ENCODE measurements around the gene FBXO28. TPM values are rescaled to one million over a fixed set of nuclear protein-coding genes. Genes with fewer than 3 reads are reported as not detected.

The FBXO28 gene
- total RNA-seq, 4 donors from 2014 or later: 25.2 to 34.3 (median 31.5) TPM

DNA sequence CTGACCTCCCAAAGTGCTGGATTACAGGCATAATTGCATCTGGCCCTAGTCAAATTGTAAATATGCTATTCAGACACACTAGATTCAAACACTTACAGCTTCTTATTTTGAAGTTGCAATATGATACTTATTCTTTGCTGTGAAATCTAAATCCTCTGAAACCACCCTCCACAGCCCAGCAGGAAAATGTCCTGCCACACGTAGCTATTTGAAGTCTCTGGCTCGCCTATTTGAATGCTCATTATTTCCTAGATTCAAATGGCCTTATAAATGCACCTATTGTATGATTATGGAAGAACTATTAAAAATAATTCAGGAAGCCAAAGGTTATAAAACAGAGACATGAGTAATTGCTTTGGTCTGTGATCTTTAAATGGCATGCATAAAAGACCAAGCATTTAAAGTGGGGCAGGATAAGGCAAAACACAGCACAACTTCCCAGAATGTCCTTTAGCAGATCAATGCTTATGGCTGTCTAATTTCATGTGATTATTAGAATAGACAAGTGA is 26.6 kb upstream of the FBXO28 start:
- H3K36me3 ChIP-seq: no peaks in the 10 kb centered on the region
- TF ChIP-seq, protein P1, sequence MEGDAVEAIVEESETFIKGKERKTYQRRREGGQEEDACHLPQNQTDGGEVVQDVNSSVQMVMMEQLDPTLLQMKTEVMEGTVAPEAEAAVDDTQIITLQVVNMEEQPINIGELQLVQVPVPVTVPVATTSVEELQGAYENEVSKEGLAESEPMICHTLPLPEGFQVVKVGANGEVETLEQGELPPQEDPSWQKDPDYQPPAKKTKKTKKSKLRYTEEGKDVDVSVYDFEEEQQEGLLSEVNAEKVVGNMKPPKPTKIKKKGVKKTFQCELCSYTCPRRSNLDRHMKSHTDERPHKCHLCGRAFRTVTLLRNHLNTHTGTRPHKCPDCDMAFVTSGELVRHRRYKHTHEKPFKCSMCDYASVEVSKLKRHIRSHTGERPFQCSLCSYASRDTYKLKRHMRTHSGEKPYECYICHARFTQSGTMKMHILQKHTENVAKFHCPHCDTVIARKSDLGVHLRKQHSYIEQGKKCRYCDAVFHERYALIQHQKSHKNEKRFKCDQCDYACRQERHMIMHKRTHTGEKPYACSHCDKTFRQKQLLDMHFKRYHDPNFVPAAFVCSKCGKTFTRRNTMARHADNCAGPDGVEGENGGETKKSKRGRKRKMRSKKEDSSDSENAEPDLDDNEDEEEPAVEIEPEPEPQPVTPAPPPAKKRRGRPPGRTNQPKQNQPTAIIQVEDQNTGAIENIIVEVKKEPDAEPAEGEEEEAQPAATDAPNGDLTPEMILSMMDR (IDR thresholded peaks at IDR 0.05): no peak
- TF ChIP-seq POLR2A (IDR thresholded peaks at IDR 0.05): no peak
- H3K9me3 ChIP-seq: no peaks in the 10 kb centered on the region
- H3K27me3 ChIP-seq: peaks cover 0 to 3% (median 0%) of the 10 kb centered on the region in 4 donors
- H3K4me1 ChIP-seq: no peaks in the 10 kb centered on the region
- 50 to 65% methylated on average over 2 of the region's 2 CpGs for WGBS, 2 donors
- no peak for DNase-seq
- no peak overlapping the region for H3K4me3 ChIP-seq
- intact Hi-C loops (cut with DNase I): no loop called here
- no peak overlapping the region for H3K27ac ChIP-seq

DNA sequence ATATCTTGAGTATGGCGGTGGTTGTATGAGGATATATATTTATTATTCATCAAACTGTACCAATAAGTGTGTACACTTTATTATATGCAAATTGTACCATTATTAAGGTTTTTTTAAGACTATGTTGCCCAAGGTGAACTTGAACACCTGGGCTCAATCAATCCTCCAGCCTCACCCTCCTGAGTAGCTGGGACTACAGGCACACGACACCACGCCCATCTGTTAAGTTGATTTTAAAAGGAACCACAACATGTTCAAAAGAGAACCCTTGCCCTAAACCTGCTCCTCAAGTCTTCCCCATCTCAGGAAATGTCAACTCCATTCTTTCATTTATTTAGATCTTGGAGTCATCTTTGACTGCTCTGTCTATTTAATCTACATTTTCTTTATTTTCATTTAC is 24.3 kb upstream of the FBXO28 start:
- H3K27ac ChIP-seq: no peak overlapping the region
- DNase-seq: no peak
- no peaks in the 10 kb centered on the region for H3K9me3 ChIP-seq
- no peaks in the 10 kb centered on the region for H3K36me3 ChIP-seq
- no peak for TF ChIP-seq POLR2A (IDR thresholded peaks at IDR 0.05)
- TF ChIP-seq, protein P1 (IDR thresholded peaks at IDR 0.05): no peak
- no peak overlapping the region for H3K4me3 ChIP-seq
- no peaks in the 10 kb centered on the region for H3K4me1 ChIP-seq
- intact Hi-C loops (cut with DNase I): no loop called here
- 47 to 57% methylated on average over 3 of the region's 3 CpGs for WGBS, 2 donors
- H3K27me3 ChIP-seq: peaks cover 0 to 3% (median 0%) of the 10 kb centered on the region in 4 donors

DNA sequence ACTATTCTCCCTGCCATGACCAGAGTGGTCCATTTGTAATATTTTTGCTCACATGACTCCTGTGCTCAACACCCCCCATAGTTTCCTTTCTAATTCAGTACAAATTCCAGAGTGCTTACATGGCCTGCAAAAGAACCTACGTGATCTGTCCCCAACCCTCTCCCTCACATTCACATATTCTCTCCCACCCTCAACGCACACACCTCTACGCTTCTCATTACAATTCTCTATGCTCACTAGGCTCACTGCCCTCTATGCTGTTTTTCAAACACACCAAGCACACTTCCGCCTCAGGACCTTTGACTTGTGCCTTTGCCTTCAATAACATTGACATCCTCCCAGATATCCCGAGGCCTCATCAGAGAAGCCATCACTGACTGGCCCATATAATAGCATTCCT is 23.8 kb upstream of the FBXO28 start:
- Histone ChIP-seq H3K4me3 (no peak overlapping the region), H3K9me3 (no peaks in the 10 kb centered on the region), H3K4me1 (no peaks in the 10 kb centered on the region), H3K36me3 (no peaks in the 10 kb centered on the region), H3K27ac (no peak overlapping the region), H3K27me3 (peaks cover 0 to 3% (median 0%) of the 10 kb centered on the region in 4 donors)
- WGBS, 2 donors: 81 to 89% methylated on average over 5 of the region's 5 CpGs
- intact Hi-C loops (cut with DNase I): no loop called here
- TF ChIP-seq, protein P1 (IDR thresholded peaks at IDR 0.05): no peak
- no peak for TF ChIP-seq POLR2A (IDR thresholded peaks at IDR 0.05)
- no peak for DNase-seq

DNA sequence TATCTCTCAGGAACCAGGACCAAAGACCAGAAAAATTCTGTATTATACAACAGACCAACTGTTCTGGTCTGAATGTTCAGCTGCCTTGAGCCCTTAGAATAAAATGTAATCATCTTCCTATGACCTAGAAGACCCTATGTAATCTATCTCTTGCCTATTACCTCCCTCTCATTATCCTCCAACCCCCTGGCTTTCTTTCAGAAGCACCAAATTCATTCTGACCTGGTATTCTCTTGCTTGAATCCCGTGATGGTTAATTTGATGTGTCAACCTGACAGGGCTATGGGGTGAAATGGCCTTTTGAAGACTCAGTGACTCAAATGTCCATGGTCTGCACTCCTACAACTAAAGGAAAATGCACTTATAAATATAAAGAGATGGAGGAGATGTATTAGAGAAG is 21.8 kb upstream of the FBXO28 start:
- peaks cover 0 to 10% (median 0%) of the 10 kb centered on the region in 3 donors for H3K4me1 ChIP-seq
- H3K36me3 ChIP-seq: no peaks in the 10 kb centered on the region
- DNase-seq: no peak
- no peaks in the 10 kb centered on the region for H3K9me3 ChIP-seq
- intact Hi-C loops (cut with DNase I): no loop called here
- TF ChIP-seq, protein P1 (IDR thresholded peaks at IDR 0.05): no peak
- no peak for TF ChIP-seq POLR2A (IDR thresholded peaks at IDR 0.05)
- no peak overlapping the region for H3K4me3 ChIP-seq
- H3K27me3 ChIP-seq: peaks cover 0 to 8% (median 0%) of the 10 kb centered on the region in 4 donors
- no peak overlapping the region for H3K27ac ChIP-seq
- 73% methylated on average over 1 of the region's 1 CpG for WGBS, 2 donors

DNA sequence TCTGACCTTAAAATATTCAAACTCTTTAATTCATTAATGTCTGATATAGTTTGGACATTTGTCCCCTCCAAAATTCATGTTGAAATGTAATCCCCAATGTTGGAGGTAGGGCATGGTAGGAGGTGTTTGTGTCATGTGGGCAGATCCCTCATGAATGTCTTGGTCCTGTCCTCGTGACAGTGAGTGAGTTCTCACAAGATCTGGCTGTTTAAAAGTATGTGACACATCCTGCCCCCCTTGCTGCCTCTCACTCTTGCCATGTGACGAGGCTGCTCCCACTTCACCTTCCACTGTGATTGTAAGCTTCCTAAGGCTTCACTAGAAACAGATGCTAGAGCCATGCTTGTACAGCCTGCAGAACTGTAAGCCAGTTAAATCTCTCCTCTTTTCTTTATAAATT is 21.3 kb upstream of the FBXO28 start:
- no peak overlapping the region for H3K27ac ChIP-seq
- no peaks in the 10 kb centered on the region for H3K9me3 ChIP-seq
- no peaks in the 10 kb centered on the region for H3K36me3 ChIP-seq
- H3K4me3 ChIP-seq: no peak overlapping the region
- DNase-seq: no peak
- H3K27me3 ChIP-seq: peaks cover 0 to 8% (median 0%) of the 10 kb centered on the region in 4 donors
- WGBS, 2 donors: 63 to 69% methylated on average over 2 of the region's 2 CpGs
- TF ChIP-seq, protein P1 (IDR thresholded peaks at IDR 0.05): no peak
- TF ChIP-seq POLR2A (IDR thresholded peaks at IDR 0.05): no peak
- intact Hi-C loops (cut with DNase I): no loop called here
- H3K4me1 ChIP-seq: peaks cover 0 to 10% (median 0%) of the 10 kb centered on the region in 3 donors

All from esophagus squamous epithelium (tissue), 5 donors.